HG02759 (cell line): ENCODE results near the gene CCDC81.
"Not testable (repeated sequence)": the region's sequence is repeated elsewhere in the genome, so short reads cannot be mapped to it uniquely, and the experiment has no call there.

Experiments used
- ATAC-seq: cut with Tn5 transposase; IDR thresholded peaks from one replicate; pipeline ENCODE4 v1.9.1; 2021; ENCODE audit warnings: mild to moderate bottlenecking, moderate library complexity; ENCODE audit not compliant: unreplicated experiment

The CCDC81 gene

GRCh38 chr11:86386283-86386682, 11.6 kb downstream of the CCDC81 start:
- no peak for ATAC-seq

- ATAC-seq, result no peak
Measured at GRCh38 chr11:86386746-86387145, 12.1 kb downstream of the CCDC81 start.

- no peak for ATAC-seq
Measured at GRCh38 chr11:86388198-86388597, 13.5 kb downstream of the CCDC81 start.

- ATAC-seq, result no peak
Measured at GRCh38 chr11:86390487-86390886, 15.8 kb downstream of the CCDC81 start.

- no peak for ATAC-seq
Measured at GRCh38 chr11:86395061-86395551, 20.4 kb downstream of the CCDC81 start.

GRCh38 chr11:86396396-86396795, 21.7 kb downstream of the CCDC81 start:
- ATAC-seq, result no peak

GRCh38 chr11:86397351-86397750, 22.7 kb downstream of the CCDC81 start:
- no peak for ATAC-seq

GRCh38 chr11:86398106-86398505, 23.4 kb downstream of the CCDC81 start:
- ATAC-seq, result no peak

GRCh38 chr11:86403458-86403857, 28.8 kb downstream of the CCDC81 start:
- no peak for ATAC-seq

GRCh38 chr11:86408845-86409244, 34.2 kb downstream of the CCDC81 start:
- no peak for ATAC-seq

GRCh38 chr11:86414032-86414431, 39.3 kb downstream of the CCDC81 start:
- no peak for ATAC-seq

GRCh38 chr11:86415026-86415425, 40.3 kb downstream of the CCDC81 start:
- no peak for ATAC-seq

- ATAC-seq, result no peak
Measured at GRCh38 chr11:86416494-86416893, 41.8 kb downstream of the CCDC81 start.

- not testable (repeated sequence) for ATAC-seq
Measured at GRCh38 chr11:86416951-86417350, 42.3 kb downstream of the CCDC81 start.

- ATAC-seq, result no peak
Measured at GRCh38 chr11:86418106-86418505, 43.4 kb downstream of the CCDC81 start.

GRCh38 chr11:86418513-86418912, 43.8 kb downstream of the CCDC81 start:
- no peak for ATAC-seq

GRCh38 chr11:86418917-86419316, 44.2 kb downstream of the CCDC81 start:
- no peak for ATAC-seq

GRCh38 chr11:86421946-86422345, 47.3 kb downstream of the CCDC81 start:
- ATAC-seq, result no peak

- ATAC-seq, result no peak
Measured at GRCh38 chr11:86422371-86422770, 47.7 kb downstream of the CCDC81 start.

GRCh38 chr11:86423488-86423887, 48.8 kb downstream of the CCDC81 start:
- not testable (repeated sequence) for ATAC-seq

GRCh38 chr11:86427441-86427840, 52.8 kb downstream of the CCDC81 start:
- no peak for ATAC-seq

GRCh38 chr11:86431258-86431657, 56.6 kb downstream of the CCDC81 start:
- no peak for ATAC-seq

- not testable (repeated sequence) for ATAC-seq
Measured at GRCh38 chr11:86433361-86434095, 58.8 kb downstream of the CCDC81 start.
